Stimulated activated naive CD4-positive, alpha-beta T cell treated with Interleukin-2 at 50 U/mL for 16 hours (primary cell): ENCODE results near the gene COG8.
"Not testable (repeated sequence)": the region's sequence is repeated elsewhere in the genome, so short reads cannot be mapped to it uniquely, and the experiment has no call there.

ENCODE experiments used
- DNase-seq: peaks from one replicate; lab custom pipeline; 2025; lab: John Stamatoyannopoulos, UW

COG8 gene

DNA sequence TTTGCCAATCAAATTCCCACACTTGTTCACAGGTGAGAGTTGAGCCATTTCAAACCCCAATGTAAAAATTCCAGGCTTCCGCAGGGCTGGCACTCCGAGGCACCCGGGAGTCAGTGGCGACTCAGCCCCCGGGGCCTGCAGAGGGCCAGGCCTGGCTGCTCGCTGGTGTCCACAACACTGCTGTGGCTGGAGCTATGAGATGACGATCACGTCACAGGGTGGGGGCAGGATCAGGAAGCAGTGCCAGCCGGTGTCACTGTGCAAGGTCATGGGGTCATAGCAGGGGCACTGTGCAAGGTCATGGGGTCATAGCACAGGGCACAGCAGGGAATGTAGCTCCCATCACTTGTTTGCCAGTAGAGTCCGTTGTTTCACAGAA lies 20.5 kb downstream of the COG8 start:
- DNase-seq, result no peak

DNA sequence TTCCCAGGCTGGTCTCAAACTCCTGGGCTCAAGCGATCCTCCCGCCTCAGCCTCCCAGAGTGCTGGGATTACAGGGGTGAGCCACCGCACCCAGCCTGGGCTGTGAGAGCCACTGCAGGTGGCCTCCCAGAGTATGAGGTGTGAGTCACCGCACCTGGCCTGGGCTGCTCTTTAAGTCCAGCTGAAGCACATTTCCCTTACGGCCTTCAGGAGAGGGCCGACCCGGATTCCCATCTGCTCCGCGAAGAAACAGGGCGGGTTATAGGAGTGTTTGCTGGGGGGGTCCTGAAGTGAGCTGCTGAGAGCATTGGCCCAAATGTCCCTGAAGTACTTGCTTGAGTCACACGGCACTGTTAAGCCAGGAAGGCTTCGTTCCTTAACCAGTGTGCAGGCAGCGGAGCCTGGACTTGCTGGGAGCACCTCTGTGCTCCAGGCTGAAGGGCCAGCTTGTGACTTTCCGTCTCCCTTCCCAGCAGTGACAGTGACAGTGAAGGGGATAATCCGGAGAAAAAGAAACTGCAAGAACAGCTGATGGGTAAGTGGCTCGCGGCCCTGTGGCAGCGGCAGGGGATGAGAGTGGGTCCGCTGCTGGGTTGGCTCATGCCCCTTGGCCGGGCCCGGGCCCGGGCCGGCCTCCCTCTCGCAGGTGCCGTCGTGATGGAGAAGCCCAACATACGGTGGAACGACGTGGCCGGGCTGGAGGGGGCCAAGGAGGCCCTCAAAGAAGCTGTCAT lies 21.0 kb downstream of the COG8 start:
- no peak for DNase-seq

DNA sequence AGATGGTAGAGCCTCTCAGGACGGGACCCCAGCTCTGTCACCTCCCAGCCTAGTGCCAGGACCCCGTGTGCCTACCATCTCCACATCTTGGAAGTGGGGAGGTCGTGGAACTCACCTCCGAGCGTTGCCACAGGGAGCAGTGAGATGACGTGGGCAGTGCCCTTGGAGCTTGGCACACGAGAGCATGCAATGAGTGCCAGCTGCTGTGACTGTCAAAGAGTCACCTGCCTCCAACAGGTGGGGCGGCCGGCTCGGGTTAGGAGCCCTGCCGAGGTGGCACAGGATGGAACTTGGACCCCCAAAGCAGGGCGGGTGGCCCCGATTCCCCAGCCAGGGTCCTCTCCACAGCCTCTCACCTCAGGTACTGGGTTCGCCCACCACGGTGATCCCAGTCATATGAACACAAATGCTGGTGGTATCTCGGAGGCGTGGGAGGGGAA lies 22.7 kb downstream of the COG8 start:
- no peak for DNase-seq

DNA sequence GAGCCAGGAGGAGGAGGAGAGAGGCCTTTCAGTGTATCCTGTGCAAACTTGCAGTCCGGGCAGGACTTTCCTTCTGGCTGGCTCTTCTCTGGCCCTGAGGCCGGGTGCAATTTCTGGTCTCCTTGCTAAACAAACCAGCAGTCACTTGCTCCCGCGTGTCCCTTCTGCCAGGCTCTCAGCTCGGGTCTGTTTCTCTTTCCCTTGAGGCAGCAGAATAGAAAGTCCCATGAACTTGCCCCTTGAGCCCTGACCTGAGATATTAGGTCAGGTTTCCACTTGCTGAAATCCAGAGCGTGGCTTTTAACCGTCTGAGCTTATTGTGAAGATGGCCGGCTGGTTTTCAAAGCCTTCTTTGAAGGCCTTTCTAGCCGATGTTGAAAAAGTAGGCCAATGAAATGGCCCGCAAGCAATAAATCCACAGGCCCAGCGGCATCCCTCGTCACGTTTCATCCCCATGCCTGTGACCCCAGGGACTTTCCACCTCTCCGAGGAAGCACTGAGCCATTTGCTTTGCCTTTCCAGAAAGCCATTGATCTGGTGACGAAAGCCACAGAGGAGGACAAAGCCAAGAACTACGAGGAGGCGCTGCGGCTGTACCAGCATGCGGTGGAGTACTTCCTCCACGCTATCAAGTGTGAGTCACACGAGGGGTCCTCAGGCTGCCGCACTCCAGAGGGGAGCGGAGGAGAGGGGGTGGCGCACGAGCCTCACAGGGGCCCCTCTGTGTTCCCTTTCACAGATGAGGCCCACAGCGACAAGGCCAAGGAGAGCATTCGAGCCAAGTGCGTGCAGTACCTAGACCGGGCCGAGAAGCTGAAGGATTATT lies 23.7 kb downstream of the COG8 start:
- DNase-seq, result no peak

DNA sequence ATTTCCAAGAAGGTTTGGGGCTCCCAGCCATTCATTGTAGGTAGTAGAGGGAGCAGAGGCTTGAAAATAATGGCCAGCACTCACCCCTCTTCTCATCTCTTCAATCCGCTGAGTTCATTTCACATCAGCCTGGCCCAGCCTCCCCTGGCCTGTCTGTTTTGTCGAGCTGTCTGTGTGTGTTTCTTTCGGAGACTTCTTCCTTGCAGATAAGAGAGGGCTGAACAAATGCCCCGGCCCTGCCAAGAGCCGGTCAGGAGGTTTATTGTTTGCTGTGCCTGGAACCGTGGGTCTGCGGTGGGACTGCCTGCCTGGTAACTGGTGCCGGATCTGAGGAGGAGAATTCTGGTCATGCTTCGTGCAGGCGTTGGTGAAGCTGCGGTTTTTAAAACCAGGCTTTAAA lies 24.8 kb downstream of the COG8 start:
- no peak for DNase-seq

DNA sequence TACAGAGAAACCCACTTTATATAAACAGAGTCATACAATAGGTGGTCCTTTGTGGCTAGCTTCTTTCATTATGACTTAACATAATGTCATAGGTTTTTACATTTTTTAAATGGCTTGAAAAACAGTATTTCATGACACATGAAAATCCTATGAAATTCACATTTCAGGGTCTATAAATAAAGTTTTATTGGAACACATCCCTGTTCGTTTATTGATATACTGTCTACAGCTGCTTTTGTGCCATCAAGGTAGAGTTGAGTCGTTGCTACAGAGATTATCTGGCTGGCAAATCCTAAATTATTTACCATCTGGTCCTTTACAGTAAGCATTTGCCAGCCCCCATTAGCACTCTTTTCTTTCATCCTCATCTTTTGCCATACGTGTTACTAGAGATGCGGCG lies 25.9 kb downstream of the COG8 start:
- no peak for DNase-seq

DNA sequence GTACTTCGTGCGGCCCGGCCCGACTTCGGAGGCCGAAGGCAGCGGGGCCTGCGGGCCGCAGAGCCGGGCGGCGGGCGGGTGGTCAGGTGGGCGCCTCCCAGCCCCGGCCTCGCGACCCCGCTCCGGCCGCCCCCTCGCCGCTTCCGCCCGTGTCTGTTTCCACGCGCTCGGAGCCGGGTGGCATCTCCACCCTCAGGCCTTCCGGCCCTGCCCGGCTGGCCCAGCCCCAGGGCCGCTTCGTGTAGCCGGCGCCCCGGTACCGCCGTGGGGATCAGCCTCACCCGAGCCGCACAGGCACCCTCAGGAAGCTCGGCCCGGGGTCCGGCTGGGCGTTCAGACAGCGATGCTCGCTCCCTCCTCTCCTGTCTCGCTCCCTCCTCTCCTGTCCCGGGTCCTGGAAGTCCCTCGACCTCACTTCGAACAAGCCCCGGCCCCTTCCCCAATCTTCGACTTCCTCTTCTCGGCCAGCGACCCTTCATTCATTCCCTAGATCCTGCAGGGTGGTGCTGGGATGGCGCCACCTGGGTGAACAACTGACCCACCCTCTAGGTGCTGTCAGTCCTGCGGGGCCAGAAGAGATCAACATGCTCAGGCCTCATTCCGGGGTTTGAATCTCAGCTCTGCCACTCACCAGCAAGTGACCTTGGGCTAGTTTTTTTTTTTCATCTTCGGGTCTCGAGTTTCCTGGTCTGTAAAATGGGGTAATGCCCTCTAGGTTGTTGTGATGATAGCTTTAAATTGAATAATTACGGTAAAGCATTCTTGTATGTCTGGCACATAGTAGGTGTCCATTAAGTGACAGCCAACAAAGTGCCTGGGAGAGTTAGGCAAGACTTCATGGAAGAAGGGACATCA lies 27.6 kb downstream of the COG8 start:
- DNase-seq, result peak; percentile 26

DNA sequence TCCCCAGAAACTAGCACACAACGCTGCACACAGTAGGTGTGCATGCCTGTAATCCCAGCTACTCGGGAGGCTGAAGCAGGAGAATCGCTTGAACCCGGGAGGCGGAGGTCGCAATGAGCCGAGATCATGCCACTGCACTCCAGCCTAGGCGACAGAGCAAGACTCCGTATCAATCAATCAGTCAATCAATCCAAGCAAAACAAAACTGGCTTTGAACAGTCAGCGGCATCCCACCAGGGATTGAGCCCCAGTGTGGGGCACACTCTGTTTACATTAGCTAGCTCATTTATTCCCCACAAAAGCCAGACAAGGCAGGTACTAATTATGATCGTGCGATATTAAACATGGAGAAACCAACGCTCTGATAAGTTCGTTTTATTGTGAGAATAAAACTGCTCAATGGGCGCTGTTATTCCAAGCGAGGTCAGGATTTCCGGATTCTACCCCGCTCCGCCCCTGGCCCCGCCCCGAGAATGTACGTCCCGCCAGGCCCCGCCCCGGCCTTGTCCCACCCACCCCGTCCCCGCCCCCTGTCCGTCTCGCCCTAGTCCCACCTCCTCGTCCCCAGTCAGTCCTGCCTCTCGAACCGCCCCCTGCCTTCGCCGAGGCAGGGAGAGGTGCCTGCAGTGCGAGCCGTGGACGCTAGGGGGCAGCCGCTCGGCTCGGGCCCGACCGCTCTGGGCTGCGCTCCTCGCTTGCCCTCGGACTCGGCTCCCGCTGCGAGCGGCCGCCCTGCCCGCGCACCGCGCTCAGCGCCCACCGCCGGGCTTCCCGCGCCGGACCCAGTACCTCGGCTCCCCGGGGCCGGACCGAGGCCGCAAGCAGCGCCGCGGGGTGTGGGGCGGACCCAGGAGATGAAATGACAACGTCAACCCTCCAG lies 28.5 kb downstream of the COG8 start, which contains the start of gene VPS4A:
VPS4A (plus strand) TSS at position 698 of the 880 bp plus-strand sequence; CDS start at position 860, 162 bp downstream.
- peak; percentile 97 for DNase-seq

DNA sequence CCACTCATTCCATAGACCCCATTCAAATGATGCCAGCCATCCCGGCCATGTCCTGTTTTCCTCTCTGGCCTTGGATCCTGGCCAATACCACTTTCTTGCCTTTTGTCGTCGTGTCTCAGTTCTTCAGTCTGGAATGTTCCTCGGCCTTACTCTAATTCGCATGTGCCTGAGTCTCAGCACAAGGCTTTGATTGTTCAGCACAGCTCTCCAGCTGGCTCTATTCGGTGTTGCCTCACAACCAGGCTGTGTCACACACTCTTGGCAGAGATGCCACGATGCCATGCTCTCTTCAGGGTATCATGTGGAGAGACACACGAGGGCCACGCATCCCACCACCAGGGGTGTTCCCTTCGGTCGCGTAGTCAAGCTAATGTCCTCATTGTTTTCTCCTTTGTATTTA lies 30.0 kb downstream of the COG8 start:
- DNase-seq, result no peak

DNA sequence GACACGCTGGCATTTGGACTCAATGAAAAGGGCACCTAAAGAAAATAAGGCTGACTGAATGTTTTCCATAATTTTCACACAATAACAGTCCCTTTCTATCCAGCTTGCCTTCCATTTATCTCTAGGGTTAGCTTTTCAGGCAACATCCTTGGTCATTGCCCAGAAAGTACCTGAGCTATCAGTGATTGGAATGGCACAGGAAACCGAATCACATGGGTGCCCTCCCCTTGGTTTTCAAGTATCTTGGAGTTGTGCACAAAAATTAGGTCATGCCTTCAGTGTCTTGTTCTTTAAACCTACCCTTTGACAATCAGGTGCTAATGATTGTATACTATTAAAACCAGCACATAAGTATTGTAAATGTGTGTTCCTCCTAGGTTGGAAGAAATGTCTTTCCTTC lies 31.5 kb downstream of the COG8 start:
- no peak for DNase-seq

DNA sequence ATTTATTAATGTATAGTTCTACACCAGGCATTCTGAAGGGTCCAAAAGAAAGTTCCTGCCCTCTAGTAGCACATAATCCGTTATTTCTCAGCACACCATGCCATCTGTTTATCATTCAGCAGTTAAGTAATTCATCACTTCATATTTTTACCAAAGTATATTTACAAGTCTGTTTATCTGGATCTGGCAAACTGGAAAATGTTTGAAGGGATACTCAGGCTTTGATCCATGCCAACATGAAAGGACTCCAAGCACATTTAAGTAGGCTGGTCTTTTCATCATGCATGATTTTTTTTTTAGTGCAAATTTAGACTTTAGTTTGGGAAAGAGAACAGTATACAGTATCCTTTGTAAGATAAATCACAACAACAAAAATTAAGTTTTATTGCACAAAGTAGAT lies 32.3 kb downstream of the COG8 start:
- DNase-seq, result no peak

DNA sequence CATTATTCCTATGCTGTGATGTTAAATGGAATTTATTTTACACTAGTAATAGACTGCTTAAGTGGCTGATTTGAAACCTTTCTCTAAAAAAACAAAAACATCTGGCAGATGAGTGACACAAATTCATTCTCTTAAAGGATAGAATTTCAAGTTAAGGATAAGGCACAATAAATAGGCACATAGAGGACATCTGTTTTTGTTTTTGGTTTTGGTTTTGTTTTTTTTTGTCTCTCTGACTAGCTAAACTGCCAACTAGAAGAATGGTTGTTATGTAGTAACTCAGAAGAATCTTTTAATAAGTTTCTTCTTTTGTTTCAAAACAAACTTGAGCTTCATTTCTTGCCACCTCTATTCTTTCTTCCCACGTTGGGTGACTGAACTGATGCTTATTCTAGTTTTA lies 33.3 kb downstream of the COG8 start:
- DNase-seq, result no peak

DNA sequence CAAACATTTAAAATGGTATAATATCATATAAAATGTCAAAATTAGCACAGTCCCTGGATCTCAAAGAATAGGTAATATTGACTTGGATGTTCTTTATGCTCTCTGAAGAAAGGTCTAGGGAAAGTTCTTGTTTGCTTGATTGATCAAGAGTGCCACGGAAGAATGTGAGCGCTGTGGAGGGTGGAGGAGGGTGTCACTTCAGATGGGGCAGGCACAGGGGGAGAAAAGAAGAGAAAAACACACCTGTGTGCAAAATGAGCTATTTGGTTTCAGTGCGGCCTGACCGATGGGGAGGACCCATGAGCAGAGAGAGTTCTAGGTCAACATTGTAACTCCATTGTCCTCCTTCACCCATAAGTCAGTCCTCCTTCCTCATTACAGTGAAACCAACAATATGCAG lies 37.1 kb downstream of the COG8 start:
- no peak for DNase-seq

DNA sequence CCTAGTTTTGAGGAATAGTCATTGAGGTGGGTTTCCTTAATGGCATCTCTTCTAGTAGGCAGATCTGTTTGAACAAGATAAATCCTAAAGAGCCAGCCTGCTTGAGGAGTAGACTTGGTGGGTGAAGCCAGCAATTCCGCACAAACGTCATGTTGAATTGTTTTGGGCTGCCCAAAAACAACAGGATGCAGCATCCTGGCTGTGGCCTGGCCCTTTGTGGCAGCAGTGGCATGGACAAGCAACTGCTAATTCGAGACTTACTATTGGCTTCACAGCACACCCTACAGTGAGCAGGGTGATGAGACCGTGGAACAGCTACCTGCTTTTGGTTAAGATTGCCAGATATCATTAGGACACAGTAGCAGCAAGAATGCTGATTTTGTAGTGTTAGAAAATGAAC lies 37.5 kb downstream of the COG8 start:
- no peak for DNase-seq

DNA sequence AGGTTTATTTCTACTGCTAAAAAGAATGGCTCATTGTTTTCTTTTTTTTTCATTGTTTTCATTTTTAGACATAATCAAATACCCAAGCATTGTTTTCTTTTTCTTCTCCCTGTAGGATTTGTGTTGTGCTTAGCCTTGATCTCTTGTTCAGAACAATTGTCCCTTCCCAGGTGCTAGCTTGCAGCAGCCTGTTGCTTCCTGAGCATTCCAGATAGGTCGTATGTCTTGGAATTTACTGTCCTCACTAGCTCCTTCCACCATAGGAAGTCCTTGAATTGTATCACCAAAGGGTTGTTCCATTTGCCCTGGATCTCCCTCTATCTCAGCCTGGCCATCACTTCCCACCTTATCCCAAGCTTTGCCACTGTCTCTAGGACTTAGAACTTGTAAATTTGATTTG lies 38.2 kb downstream of the COG8 start:
- DNase-seq, result no peak

DNA sequence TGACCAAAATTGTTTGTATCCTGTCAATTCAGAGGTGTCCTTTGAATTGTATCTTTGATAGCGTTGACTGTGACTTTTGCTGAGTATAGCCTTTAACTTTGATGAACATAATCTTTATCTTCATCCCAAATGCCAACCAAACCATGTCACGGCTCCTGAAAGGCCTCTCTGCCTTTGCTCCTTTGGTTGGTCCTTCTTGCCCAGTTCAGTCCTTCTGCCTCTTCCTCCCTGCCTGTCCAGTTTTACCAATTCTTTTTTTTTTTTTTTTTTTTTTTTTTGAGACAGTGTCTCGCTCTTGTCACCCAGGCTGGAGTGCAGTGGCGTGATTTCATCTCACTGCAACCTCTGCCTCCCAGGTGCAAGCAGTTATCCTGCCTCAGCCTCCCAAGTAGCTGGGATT lies 41.1 kb downstream of the COG8 start:
- no peak for DNase-seq

DNA sequence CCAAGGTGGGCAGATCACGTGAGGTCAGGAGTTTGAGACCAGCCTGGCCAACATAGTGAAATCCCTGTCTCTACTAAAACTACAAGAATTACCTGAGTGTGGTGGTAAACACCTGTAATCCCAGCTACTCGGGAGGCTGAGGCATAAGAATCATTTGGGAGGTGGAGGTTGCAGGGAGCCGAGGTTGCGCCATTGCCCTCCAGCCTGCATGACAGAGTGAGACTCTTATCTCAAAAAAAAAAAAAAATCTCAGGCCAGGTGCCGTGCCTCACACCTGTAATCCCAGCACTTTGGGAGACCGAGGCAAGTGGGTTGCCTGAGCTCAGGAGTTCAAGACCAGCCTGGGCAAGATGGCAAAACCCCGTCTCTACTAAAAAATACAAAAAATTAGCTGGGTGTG lies 42.6 kb downstream of the COG8 start:
- DNase-seq, result not testable (repeated sequence)

DNA sequence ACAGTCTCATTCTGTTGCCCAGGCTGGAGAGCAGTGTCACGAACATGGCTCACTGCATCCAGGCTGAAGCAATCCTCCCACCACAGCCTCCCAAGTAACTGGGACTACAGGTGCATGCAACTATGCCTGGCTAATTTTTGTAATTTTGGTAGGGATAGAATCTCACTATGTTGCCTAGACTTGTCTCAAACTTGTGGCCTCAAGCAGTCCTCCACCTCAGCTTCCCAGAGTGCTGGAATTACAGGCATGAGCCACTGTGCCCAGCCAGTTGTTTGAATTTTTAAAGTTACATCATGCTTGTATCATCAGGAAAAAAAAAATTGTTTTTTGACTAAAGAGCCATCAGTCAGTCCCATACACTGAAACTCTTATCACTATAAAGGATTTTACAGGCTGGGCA lies 45.3 kb downstream of the COG8 start:
- DNase-seq, result no peak

DNA sequence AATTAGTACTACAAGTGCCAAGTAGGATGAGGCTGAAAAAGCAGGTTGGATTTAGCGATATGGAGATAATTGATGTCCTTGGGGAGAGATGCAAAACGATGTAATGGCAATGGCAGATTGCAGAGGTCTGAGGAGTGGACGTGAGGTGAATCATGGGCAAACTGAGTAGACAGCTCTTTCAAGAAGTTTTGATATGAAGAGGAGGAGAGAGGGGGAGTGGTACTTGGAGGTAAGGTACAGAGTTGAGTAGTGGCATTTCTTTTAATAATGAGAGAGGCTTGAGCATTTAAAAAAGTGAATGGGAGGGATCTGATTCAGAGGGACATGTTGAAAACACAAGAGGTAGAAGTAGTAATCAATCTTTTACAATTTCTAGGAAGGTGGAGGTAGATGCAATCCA lies 46.0 kb downstream of the COG8 start:
- no peak for DNase-seq

DNA sequence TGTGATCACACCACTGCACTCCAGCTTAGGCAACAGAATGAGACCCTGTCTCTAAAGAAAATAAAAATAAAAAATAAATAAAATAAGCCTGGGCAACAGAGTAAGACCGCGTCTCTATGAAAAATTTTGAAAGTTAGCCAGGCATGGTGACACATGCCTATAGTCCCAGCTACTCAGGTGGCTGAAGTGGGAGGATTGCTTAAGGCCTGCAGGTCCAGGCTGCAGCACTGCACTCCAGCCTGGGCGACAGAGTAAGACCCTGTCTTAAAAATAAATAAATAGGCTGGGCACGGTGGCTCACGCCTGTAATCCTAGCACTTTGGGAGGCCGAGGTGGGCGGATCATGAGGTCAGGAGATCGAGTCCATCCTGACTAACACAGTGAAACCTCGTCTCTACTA lies 47.7 kb downstream of the COG8 start:
- not testable (repeated sequence) for DNase-seq

DNA sequence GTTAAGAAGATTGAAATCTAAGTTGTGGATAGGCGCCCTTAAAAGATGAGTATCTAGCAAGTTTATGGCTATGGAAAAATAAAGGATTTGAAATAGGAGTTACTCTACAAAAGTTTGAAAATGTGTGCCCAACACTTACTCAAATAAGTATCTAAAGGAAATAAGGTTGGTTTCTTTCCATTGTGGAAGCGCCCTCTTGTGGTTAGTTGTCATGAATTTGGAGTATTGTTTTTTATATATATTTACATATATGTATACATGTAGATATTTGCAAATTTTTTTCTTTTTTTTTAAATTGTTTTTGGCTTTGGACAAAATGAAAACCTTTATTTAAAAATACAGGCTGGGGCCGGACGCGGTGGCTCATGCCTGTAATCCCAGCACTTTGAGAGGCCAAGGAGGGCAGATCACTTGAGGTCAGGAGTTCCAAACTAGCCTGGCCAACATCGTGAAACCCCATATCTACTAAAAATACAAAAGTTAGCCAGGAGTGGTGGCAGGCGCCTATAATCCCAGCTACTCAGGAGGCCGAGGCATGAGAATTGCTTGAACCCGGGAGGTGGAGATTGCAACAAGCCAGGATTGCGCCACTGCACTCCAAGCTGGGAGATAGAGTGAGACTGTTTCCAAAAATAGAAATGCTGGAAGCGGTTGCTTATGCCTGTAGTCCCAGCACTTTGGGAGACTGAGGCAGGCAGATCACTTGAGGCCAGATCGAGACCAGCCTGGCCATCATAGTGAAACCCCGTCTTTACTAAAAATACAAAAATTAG lies 52.2 kb downstream of the COG8 start:
- DNase-seq, result no peak
